Left hindlimb (tissue), 1 donor: ENCODE results near the gene VASH1.
A peak's percentile ranks its signal among the peaks of the same experiment; 100 is the strongest.

Source experiments
- DNase-seq: peaks from one replicate; pipeline ENCODE4 v3.0.0-alpha.2; 2018

The VASH1 gene

GRCh38 chr14:76742966-76743365, 18.3 kb upstream of the VASH1 start:
- no peak for DNase-seq

- DNase-seq, result no peak
Observed at GRCh38 chr14:76752744-76753143, 8.5 kb upstream of the VASH1 start.

GRCh38 chr14:76753541-76754198, 7.6 kb upstream of the VASH1 start:
- DNase-seq, result no peak

GRCh38 chr14:76754586-76754985, 6.7 kb upstream of the VASH1 start:
- no peak for DNase-seq

- no peak for DNase-seq
Observed at GRCh38 chr14:76755610-76756370, 5.5 kb upstream of the VASH1 start.

- no peak for DNase-seq
Observed at GRCh38 chr14:76756371-76756750, 4.9 kb upstream of the VASH1 start.

- DNase-seq, result peak; percentile 29
Observed at GRCh38 chr14:76759589-76759988, 1.7 kb upstream of the VASH1 start.

- no peak for DNase-seq
Observed at GRCh38 chr14:76760331-76761135, 735 bp upstream of the VASH1 start.

- no peak for DNase-seq
Observed at GRCh38 chr14:76761960-76762410, 717 bp downstream of the VASH1 start.

GRCh38 chr14:76762411-76763095, 1.3 kb downstream of the VASH1 start:
- DNase-seq, result no peak

- no peak for DNase-seq
Observed at GRCh38 chr14:76763096-76764041, 2.1 kb downstream of the VASH1 start.

- no peak for DNase-seq
Observed at GRCh38 chr14:76765461-76765931, 4.2 kb downstream of the VASH1 start.

GRCh38 chr14:76767681-76768656, 6.7 kb downstream of the VASH1 start:
- no peak for DNase-seq

GRCh38 chr14:76768671-76769500, 7.6 kb downstream of the VASH1 start:
- DNase-seq, result no peak

GRCh38 chr14:76769636-76770292, 8.5 kb downstream of the VASH1 start:
- DNase-seq, result no peak

GRCh38 chr14:76770521-76771436, 9.5 kb downstream of the VASH1 start:
- no peak for DNase-seq

GRCh38 chr14:76771437-76771980, 10.2 kb downstream of the VASH1 start:
- DNase-seq, result no peak
